ENCODE data around the gene TMEM212.

- TF ChIP-seq, protein P1, sequence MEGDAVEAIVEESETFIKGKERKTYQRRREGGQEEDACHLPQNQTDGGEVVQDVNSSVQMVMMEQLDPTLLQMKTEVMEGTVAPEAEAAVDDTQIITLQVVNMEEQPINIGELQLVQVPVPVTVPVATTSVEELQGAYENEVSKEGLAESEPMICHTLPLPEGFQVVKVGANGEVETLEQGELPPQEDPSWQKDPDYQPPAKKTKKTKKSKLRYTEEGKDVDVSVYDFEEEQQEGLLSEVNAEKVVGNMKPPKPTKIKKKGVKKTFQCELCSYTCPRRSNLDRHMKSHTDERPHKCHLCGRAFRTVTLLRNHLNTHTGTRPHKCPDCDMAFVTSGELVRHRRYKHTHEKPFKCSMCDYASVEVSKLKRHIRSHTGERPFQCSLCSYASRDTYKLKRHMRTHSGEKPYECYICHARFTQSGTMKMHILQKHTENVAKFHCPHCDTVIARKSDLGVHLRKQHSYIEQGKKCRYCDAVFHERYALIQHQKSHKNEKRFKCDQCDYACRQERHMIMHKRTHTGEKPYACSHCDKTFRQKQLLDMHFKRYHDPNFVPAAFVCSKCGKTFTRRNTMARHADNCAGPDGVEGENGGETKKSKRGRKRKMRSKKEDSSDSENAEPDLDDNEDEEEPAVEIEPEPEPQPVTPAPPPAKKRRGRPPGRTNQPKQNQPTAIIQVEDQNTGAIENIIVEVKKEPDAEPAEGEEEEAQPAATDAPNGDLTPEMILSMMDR (IDR thresholded peaks at IDR 0.05 in 4 of 5, conservative IDR thresholded peaks at IDR 0.05 in 1 of 5) = no peak
- no peak for TF ChIP-seq POLR2A (IDR thresholded peaks at IDR 0.05)
Observed at GRCh38 chr3:171801738-171802589, 41.2 kb upstream of the TMEM212 start.
